Sigmoid colon (tissue), 3 donors: ENCODE results near the gene CBFA2T2.

Source experiments
- POLR2A ChIP-seq, 2 donors: fragments of 450-650 bp; IDR thresholded peaks; one replicate each; pipeline ENCODE4 v1.6.1; 2016; ENCODE audit warnings: antibody characterized with exemption in 2 of 2, mild to moderate bottlenecking in 2 of 2, moderate library complexity in 2 of 2
- TF ChIP-seq, protein P1 (sequence below), 4 experiments: fragments of 450-650 bp in 3 of 4; fragments of 200-600 bp in 1 of 4; IDR thresholded peaks; one replicate each; pipeline ENCODE4 v1.5.1; 2016 to 2019; ENCODE audit warnings: antibody characterized with exemption in 4 of 4, mild to moderate bottlenecking in 3 of 4, moderate library complexity in 2 of 4

- TF ChIP-seq, protein P1, sequence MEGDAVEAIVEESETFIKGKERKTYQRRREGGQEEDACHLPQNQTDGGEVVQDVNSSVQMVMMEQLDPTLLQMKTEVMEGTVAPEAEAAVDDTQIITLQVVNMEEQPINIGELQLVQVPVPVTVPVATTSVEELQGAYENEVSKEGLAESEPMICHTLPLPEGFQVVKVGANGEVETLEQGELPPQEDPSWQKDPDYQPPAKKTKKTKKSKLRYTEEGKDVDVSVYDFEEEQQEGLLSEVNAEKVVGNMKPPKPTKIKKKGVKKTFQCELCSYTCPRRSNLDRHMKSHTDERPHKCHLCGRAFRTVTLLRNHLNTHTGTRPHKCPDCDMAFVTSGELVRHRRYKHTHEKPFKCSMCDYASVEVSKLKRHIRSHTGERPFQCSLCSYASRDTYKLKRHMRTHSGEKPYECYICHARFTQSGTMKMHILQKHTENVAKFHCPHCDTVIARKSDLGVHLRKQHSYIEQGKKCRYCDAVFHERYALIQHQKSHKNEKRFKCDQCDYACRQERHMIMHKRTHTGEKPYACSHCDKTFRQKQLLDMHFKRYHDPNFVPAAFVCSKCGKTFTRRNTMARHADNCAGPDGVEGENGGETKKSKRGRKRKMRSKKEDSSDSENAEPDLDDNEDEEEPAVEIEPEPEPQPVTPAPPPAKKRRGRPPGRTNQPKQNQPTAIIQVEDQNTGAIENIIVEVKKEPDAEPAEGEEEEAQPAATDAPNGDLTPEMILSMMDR (IDR thresholded peaks at IDR 0.05), result no peak
- TF ChIP-seq POLR2A (IDR thresholded peaks at IDR 0.05), result no peak
Measured at GRCh38 chr20:33604084-33604990, 114.4 kb downstream of the CBFA2T2 start.
